Jurkat, Clone E6-1 (cell line): ENCODE measurements around the gene PRKCZ.

ENCODE experiments used
- DNase-seq: peaks from one replicate; pipeline ENCODE4 v3.0.0-alpha.2; 2011; ENCODE audit warnings: low read depth, low spot score
- H3K4me3 ChIP-seq: 2 replicates; pipeline ENCODE4 v1.5.1; 2011; ENCODE audit warnings: mild to moderate bottlenecking, low read length, control low read depth, moderate library complexity

PRKCZ gene

GRCh38 chr1:2042830-2043773 is 7.1 kb upstream of the PRKCZ start:
- no peak overlapping the region for H3K4me3 ChIP-seq
- DNase-seq: no peak

- DNase-seq: no peak
- H3K4me3 ChIP-seq: no peak overlapping the region
Measured at GRCh38 chr1:2043886-2044285, 6.3 kb upstream of the PRKCZ start.

- no peak for DNase-seq
Measured at GRCh38 chr1:2044510-2045319, 5.5 kb upstream of the PRKCZ start.

GRCh38 chr1:2045468-2046173 is 4.6 kb upstream of the PRKCZ start:
- no peak for DNase-seq

More at GRCh38 chr1:2044510-2045319, 5.5 kb upstream of the PRKCZ start:
- H3K4me3 ChIP-seq: no peak overlapping the region

GRCh38 chr1:2046174-2046917 is 3.9 kb upstream of the PRKCZ start:
- H3K4me3 ChIP-seq: no peak overlapping the region
- no peak for DNase-seq

More at GRCh38 chr1:2045468-2046173, 4.6 kb upstream of the PRKCZ start:
- H3K4me3 ChIP-seq: no peak overlapping the region

- DNase-seq: no peak
- no peak overlapping the region for H3K4me3 ChIP-seq
Measured at GRCh38 chr1:2046953-2047748, 3.1 kb upstream of the PRKCZ start.

GRCh38 chr1:2047749-2048729 is 2.2 kb upstream of the PRKCZ start:
- DNase-seq: no peak
- no peak overlapping the region for H3K4me3 ChIP-seq

- no peak overlapping the region for H3K4me3 ChIP-seq
- DNase-seq: no peak
Measured at GRCh38 chr1:2049225-2049717, 940 bp upstream of the PRKCZ start.

- no peak for DNase-seq
- H3K4me3 ChIP-seq: no peak overlapping the region
Measured at GRCh38 chr1:2050461-2050792, 216 bp downstream of the PRKCZ start.

- no peak overlapping the region for H3K4me3 ChIP-seq
Measured at GRCh38 chr1:2050793-2051682, 827 bp downstream of the PRKCZ start.

GRCh38 chr1:2052054-2052679 is 2.0 kb downstream of the PRKCZ start:
- no peak for DNase-seq
- H3K4me3 ChIP-seq: no peak overlapping the region

More at GRCh38 chr1:2050793-2051682, 827 bp downstream of the PRKCZ start:
- no peak for DNase-seq

- DNase-seq: no peak
- no peak overlapping the region for H3K4me3 ChIP-seq
Measured at GRCh38 chr1:2052756-2053155, 2.5 kb downstream of the PRKCZ start.

GRCh38 chr1:2053217-2053616 is 3.0 kb downstream of the PRKCZ start:
- DNase-seq: no peak
- H3K4me3 ChIP-seq: no peak overlapping the region

GRCh38 chr1:2053784-2054376 is 3.7 kb downstream of the PRKCZ start:
- H3K4me3 ChIP-seq: no peak overlapping the region
- DNase-seq: no peak

- no peak for DNase-seq
- no peak overlapping the region for H3K4me3 ChIP-seq
Measured at GRCh38 chr1:2054560-2054959, 4.3 kb downstream of the PRKCZ start.
